Keratinocyte (primary cell): ENCODE results near the gene DALRD3. TPM values are rescaled to one million over a fixed set of nuclear protein-coding genes. Genes with fewer than 3 reads are reported as not detected.

Source experiments
- DNase-seq: peaks from one replicate; pipeline ENCODE4 v3.0.0-alpha.2; 2011; ENCODE audit warnings: low read depth, missing footprints, low spot score
- FAIRE-seq: peaks from 2 replicates; lab custom pipeline; 2011; peaks lifted over from hg19 to GRCh38; lab: Jason Lieb, UNC
- H2AFZ ChIP-seq: 2 replicates; pipeline ENCODE4 v1.6.0; 2012; ENCODE audit warnings: low read length, control low read depth, inconsistent platforms; ENCODE audit not compliant: control insufficient read depth
- H3K27ac ChIP-seq: 2 replicates; pipeline ENCODE4 v1.5.1; 2011; ENCODE audit warnings: low read length; ENCODE audit not compliant: control insufficient read depth, insufficient read depth
- H3K27me3 ChIP-seq: 3 replicates; pipeline ENCODE4 v1.6.0; 2011; ENCODE audit warnings: low read length; ENCODE audit not compliant: control insufficient read depth, insufficient read depth; ENCODE audit errors: extremely low read depth
- H3K36me3 ChIP-seq, 2 experiments: 2 replicates in 1 of 2; 3 replicates in 1 of 2; pipeline ENCODE4 v1.5.1; 2011; ENCODE audit warnings: low read length in 2 of 2, mild to moderate bottlenecking in 1 of 2; ENCODE audit not compliant: control insufficient read depth in 2 of 2, insufficient read depth in 2 of 2; ENCODE audit errors: extremely low read depth in 1 of 2
- H3K4me1 ChIP-seq: 3 replicates; pipeline ENCODE4 v1.5.1; 2011; ENCODE audit warnings: low read length; ENCODE audit not compliant: control insufficient read depth, insufficient read depth; ENCODE audit errors: extremely low read depth
- H3K4me2 ChIP-seq: 3 replicates; pipeline ENCODE4 v1.6.0; 2011; ENCODE audit warnings: low read depth, low read length; ENCODE audit not compliant: control insufficient read depth, insufficient read depth; ENCODE audit errors: extremely low read depth
- H3K4me3 ChIP-seq, 3 experiments: fragments of 200-600 bp in 1 of 3; sonication (generic) in 1 of 3; 2 replicates in 2 of 3; 3 replicates in 1 of 3; pipeline ENCODE4 v1.5.1; 2011 to 2016; ENCODE audit warnings: low read length in 3 of 3, mild to moderate bottlenecking in 3 of 3, control low read depth in 2 of 3, inconsistent platforms in 1 of 3, low read depth in 1 of 3, mixed read lengths in 1 of 3, mixed run types in 1 of 3, moderate library complexity in 1 of 3; ENCODE audit not compliant: control insufficient read depth in 2 of 3, insufficient read depth in 2 of 3; ENCODE audit errors: extremely low read depth in 1 of 3
- H3K79me2 ChIP-seq: 2 replicates; pipeline ENCODE4 v1.6.0; 2012; ENCODE audit warnings: low read length; ENCODE audit not compliant: control insufficient read depth, insufficient read depth
- H3K9ac ChIP-seq: 3 replicates; pipeline ENCODE4 v1.6.0; 2011; ENCODE audit warnings: low read length; ENCODE audit not compliant: control insufficient read depth, insufficient read depth; ENCODE audit errors: extremely low read depth
- H3K9me1 ChIP-seq: 3 replicates; pipeline ENCODE4 v1.6.0; 2011; ENCODE audit warnings: low read length; ENCODE audit not compliant: control insufficient read depth, insufficient read depth; ENCODE audit errors: extremely low read depth
- H3K9me3 ChIP-seq: 2 replicates; pipeline ENCODE4 v1.5.1; 2012; ENCODE audit warnings: low read depth, low read length; ENCODE audit not compliant: control insufficient read depth
- H4K20me1 ChIP-seq: 3 replicates; pipeline ENCODE4 v1.6.0; 2011; ENCODE audit warnings: low read length; ENCODE audit not compliant: control insufficient read depth, insufficient read depth; ENCODE audit errors: extremely low read depth
- EZH2 ChIP-seq: IDR thresholded peaks from one replicate; pipeline ENCODE4 v1.6.1; 2012; ENCODE audit warnings: inconsistent platforms, mild to moderate bottlenecking, low read length, moderate library complexity
- dilution Hi-C: fragments of 300-500 bp; cut with MboI; formaldehyde crosslinking; loops from one replicate; pipeline ENCODE4 v1.7.0; 2020; ENCODE audit warnings: low sequenced_read_pairs; ENCODE audit not compliant: extremely low pct_ligation_motif_present
- polyA plus RNA-seq, 5 experiments: library from polyadenylated mRNA; depleted of rRNA in 3 of 5; stranded (reverse) in 3 of 5; stranded (forward) in 1 of 5; unstranded in 1 of 5; fragments of >200 nt; gene quantifications; 1 replicate in 1 of 5; 2 replicates in 3 of 5; 3 replicates in 1 of 5; pipeline versions ENCODE4 v1.2.1 to v1.2.3, GENCODE V29; 2011 to 2012; ENCODE audit warnings: missing spikeins in 2 of 5, low read depth in 1 of 5, low replicate concordance in 1 of 5
- TF ChIP-seq, protein P1 (sequence below), 3 experiments: IDR thresholded peaks in 1 of 3; conservative IDR thresholded peaks in 1 of 3; optimal IDR thresholded peaks in 1 of 3; 2 replicates in 2 of 3; 3 replicates in 1 of 3; pipeline versions ENCODE3 to v1.5.1; 2011; ENCODE audit warnings: low read length in 3 of 3, mild to moderate bottlenecking in 3 of 3, moderate library complexity in 2 of 3, control low read depth in 1 of 3, inconsistent platforms in 1 of 3; ENCODE audit not compliant: insufficient read depth in 2 of 3; ENCODE audit errors: extremely low read depth in 1 of 3

The DALRD3 gene
- polyA plus RNA-seq, 1 donor (not counting 4 experiments of a cell fraction or from before 2014, with no cell fraction given) = 33.7 TPM

DNA sequence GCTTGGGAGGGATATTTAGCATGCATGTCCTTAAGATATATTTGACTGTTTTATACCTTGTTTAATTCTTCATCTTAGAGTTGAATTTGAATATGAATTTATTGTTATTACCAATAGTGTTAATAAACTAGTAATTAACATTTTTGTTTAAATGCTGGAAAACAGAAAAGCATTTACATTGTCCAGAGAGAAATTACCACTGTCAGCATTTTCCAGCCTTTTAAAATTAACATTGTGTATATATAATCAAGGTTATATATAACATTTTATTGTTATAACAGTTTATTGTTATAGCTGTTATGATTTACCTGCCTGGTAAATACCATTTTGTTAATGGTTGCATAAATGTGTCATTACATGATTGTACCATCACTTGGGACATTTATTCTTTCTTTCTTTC is 36.4 kb downstream of the DALRD3 start:
- Histone ChIP-seq H3K9me3 (no peaks in the 10 kb centered on the region), H3K4me2 (no peak overlapping the region), H3K79me2 (no peaks in the 10 kb centered on the region), H3K27ac (no peak overlapping the region), H3K9me1 (no peaks in the 10 kb centered on the region), H3K9ac (no peak overlapping the region), H3K27me3 (no peaks in the 10 kb centered on the region), H4K20me1 (no peaks in the 10 kb centered on the region), H3K4me3 (no peak overlapping the region), H3K36me3 (peaks cover 45 to 57% of the 10 kb centered on the region in 2 experiments), H2AFZ (no peak overlapping the region), H3K4me1 (no peaks in the 10 kb centered on the region)
- no peak for FAIRE-seq
- dilution Hi-C loops = no loop called here
- DNase-seq = no peak
- no peak for TF ChIP-seq EZH2
- TF ChIP-seq, protein P1, sequence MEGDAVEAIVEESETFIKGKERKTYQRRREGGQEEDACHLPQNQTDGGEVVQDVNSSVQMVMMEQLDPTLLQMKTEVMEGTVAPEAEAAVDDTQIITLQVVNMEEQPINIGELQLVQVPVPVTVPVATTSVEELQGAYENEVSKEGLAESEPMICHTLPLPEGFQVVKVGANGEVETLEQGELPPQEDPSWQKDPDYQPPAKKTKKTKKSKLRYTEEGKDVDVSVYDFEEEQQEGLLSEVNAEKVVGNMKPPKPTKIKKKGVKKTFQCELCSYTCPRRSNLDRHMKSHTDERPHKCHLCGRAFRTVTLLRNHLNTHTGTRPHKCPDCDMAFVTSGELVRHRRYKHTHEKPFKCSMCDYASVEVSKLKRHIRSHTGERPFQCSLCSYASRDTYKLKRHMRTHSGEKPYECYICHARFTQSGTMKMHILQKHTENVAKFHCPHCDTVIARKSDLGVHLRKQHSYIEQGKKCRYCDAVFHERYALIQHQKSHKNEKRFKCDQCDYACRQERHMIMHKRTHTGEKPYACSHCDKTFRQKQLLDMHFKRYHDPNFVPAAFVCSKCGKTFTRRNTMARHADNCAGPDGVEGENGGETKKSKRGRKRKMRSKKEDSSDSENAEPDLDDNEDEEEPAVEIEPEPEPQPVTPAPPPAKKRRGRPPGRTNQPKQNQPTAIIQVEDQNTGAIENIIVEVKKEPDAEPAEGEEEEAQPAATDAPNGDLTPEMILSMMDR (optimal IDR thresholded peaks at IDR 0.05 in 1 of 3, IDR thresholded peaks at IDR 0.05 in 1 of 3, conservative IDR thresholded peaks at IDR 0.05 in 1 of 3; ENCODE audit: extremely low read depth in 1 of 3, insufficient read depth in 2 of 3, low read length in 3 of 3) = no peak

DNA sequence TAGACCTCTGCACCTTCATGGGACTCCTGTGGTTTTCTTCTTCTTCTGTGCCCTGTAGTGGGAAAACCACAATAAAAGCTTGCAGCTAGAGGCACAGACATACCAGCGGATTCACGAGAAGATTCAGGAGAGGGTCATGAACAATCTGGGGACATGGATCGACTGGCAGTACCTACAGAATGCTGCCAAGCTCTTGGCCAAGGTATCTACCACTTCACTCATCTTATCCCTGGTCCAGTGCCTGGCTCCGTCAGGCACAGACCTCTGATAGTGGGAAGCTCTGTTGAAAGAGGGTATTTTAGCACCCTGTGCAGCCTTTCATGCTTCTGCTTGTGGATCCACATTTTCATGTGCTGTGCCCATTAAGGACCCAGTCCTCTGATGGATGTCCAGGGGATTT is 38.1 kb downstream of the DALRD3 start:
- dilution Hi-C loops = no loop called here
- H2AFZ ChIP-seq = no peak overlapping the region
- H3K27me3 ChIP-seq = no peaks in the 10 kb centered on the region
- H3K4me1 ChIP-seq = no peaks in the 10 kb centered on the region
- peaks cover 48 to 62% of the 10 kb centered on the region in 2 experiments for H3K36me3 ChIP-seq
- FAIRE-seq = no peak
- no peaks in the 10 kb centered on the region for H3K9me1 ChIP-seq
- H3K9me3 ChIP-seq = no peaks in the 10 kb centered on the region
- TF ChIP-seq, protein P1 (optimal IDR thresholded peaks at IDR 0.05 in 1 of 3, IDR thresholded peaks at IDR 0.05 in 1 of 3, conservative IDR thresholded peaks at IDR 0.05 in 1 of 3; ENCODE audit: extremely low read depth in 1 of 3, insufficient read depth in 2 of 3, low read length in 3 of 3) = no peak
- no peak for TF ChIP-seq EZH2
- DNase-seq = no peak
- H3K79me2 ChIP-seq = no peaks in the 10 kb centered on the region
- H3K27ac ChIP-seq = no peak overlapping the region
- no peak overlapping the region for H3K4me2 ChIP-seq
- no peaks in the 10 kb centered on the region for H4K20me1 ChIP-seq
- no peak overlapping the region for H3K9ac ChIP-seq
- no peak overlapping the region for H3K4me3 ChIP-seq
